MV-4-11 (cell line): ENCODE measurements around the gene GPR135.
"Not testable (repeated sequence)": the region's sequence is repeated elsewhere in the genome, so short reads cannot be mapped to it uniquely, and the experiment has no call there.

Experiments used
- DNase-seq: peaks from one replicate; lab custom pipeline; 2025; lab: John Stamatoyannopoulos, UW

The GPR135 gene

GRCh38 chr14:59474172-59474571 is 9.0 kb upstream of the GPR135 start:
- no peak for DNase-seq

GRCh38 chr14:59464486-59465315 is 479 bp downstream of the GPR135 start:
- no peak for DNase-seq

GRCh38 chr14:59463787-59464485 is 1.2 kb downstream of the GPR135 start:
- DNase-seq: no peak

GRCh38 chr14:59461891-59462290 is 3.3 kb downstream of the GPR135 start:
- DNase-seq: no peak

- DNase-seq: no peak
Observed at GRCh38 chr14:59460378-59460777, 4.8 kb downstream of the GPR135 start.

GRCh38 chr14:59458486-59458885 is 6.7 kb downstream of the GPR135 start:
- no peak for DNase-seq

GRCh38 chr14:59455411-59455810 is 9.8 kb downstream of the GPR135 start:
- DNase-seq: no peak

GRCh38 chr14:59454139-59454538 is 11.0 kb downstream of the GPR135 start:
- peak; percentile 32 for DNase-seq

GRCh38 chr14:59451849-59452248 is 13.3 kb downstream of the GPR135 start:
- DNase-seq: no peak

- DNase-seq: no peak
Observed at GRCh38 chr14:59450716-59451115, 14.5 kb downstream of the GPR135 start.

GRCh38 chr14:59448673-59449072 is 16.5 kb downstream of the GPR135 start:
- not testable (repeated sequence) for DNase-seq

- DNase-seq: peak; percentile 29
Observed at GRCh38 chr14:59439256-59439965, 25.8 kb downstream of the GPR135 start.

GRCh38 chr14:59438195-59438647 is 27.0 kb downstream of the GPR135 start:
- peak; percentile 51 for DNase-seq

GRCh38 chr14:59435987-59436386 is 29.2 kb downstream of the GPR135 start:
- DNase-seq: peak; percentile 78

- no peak for DNase-seq
Observed at GRCh38 chr14:59435101-59435500, 30.1 kb downstream of the GPR135 start.

GRCh38 chr14:59429790-59430189 is 35.4 kb downstream of the GPR135 start:
- no peak for DNase-seq

- DNase-seq: peak; percentile 42
Observed at GRCh38 chr14:59428581-59429012, 36.6 kb downstream of the GPR135 start.

GRCh38 chr14:59427653-59428580 is 37.3 kb downstream of the GPR135 start:
- no peak for DNase-seq

GRCh38 chr14:59425322-59425935 is 39.8 kb downstream of the GPR135 start:
- DNase-seq: peak; percentile 69

- DNase-seq: no peak
Observed at GRCh38 chr14:59424341-59425071, 40.7 kb downstream of the GPR135 start.
